ENCODE data around the gene IL9. TPM values are rescaled to one million over a fixed set of nuclear protein-coding genes. Genes with fewer than 3 reads are reported as not detected.

The IL9 gene
- total and polyA plus RNA-seq, 2 of the 4 experiments (the other 2 are of a cell fraction): not detected

DNA sequence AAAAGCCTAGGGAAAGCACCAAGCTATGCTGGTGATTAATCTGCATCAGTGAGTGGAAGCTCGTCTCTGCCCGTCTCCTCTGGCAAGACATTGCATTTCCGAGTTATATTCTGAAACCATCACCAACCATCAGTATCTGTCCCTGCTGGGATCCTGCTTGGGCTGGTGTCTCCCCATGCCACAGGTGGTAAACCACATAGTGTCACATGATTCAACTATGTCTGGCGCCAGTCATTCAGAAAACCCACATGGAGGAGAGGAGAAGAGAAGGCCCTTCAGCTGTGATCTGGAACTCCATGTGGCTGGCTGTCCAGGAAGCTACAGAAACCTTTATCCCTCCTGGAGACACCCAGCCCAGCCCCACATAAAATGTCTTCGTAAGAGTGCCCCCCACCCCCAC lies 4.8 kb downstream of the IL9 start:
- no peak overlapping the region for H2AK5ac ChIP-seq (ENCODE audit: low read depth, low read length)
- no peak overlapping the region for H2BK120ac ChIP-seq (ENCODE audit: low read depth, low read length)
- no peak overlapping the region for H3K14ac ChIP-seq (replicated peaks; ENCODE audit: low read depth, low read length)
- H2AFZ ChIP-seq (replicated peaks; ENCODE audit: low read length, poor library complexity): no peak overlapping the region
- peaks cover 9% of the 10 kb centered on the region; the same call in 1 of the 2 replicates for H3K4me1 ChIP-seq (ENCODE audit: control insufficient read depth, insufficient read depth, low read length)
- H3K9me1 ChIP-seq (ENCODE audit: insufficient read depth, low read length): no peaks in the 10 kb centered on the region
- H3K4me2 ChIP-seq (ENCODE audit: low read depth, low read length): no peak overlapping the region
- H3K23ac ChIP-seq (ENCODE audit: low read depth, low read length): no peak overlapping the region
- TF ChIP-seq RCOR1 (IDR thresholded peaks at IDR 0.05; ENCODE audit: insufficient replicate concordance, low read length) (no peak), SMC3 (IDR thresholded peaks at IDR 0.05; ENCODE audit: low read depth, low read length) (no peak), NFE2L2 (IDR thresholded peaks at IDR 0.05; ENCODE audit: low read depth, low read length) (no peak), CEBPB (IDR thresholded peaks at IDR 0.05; ENCODE audit: low read depth, low read length) (no peak), RAD21 (IDR thresholded peaks at IDR 0.05; ENCODE audit: low read length) (no peak), BHLHE40 (IDR thresholded peaks at IDR 0.05; ENCODE audit: low read depth, low read length) (no peak), FOS (IDR thresholded peaks at IDR 0.05; ENCODE audit: low read depth, low read length) (no peak), MAZ (IDR thresholded peaks at IDR 0.05; ENCODE audit: borderline replicate concordance, low read depth, low read length) (no peak), MAFK (IDR thresholded peaks at IDR 0.05; ENCODE audit: low read depth, low read length) (no peak), MXI1 (IDR thresholded peaks at IDR 0.05; ENCODE audit: borderline replicate concordance, low read depth, low read length) (no peak), RFX5 (IDR thresholded peaks at IDR 0.05; ENCODE audit: low read depth, low read length) (no peak), CHD1 (IDR thresholded peaks at IDR 0.05; ENCODE audit: low read depth, low read length) (no peak), POLR2A (IDR thresholded peaks at IDR 0.05; ENCODE audit: low read depth, low read length) (no peak)
- TF ChIP-seq, protein P1, sequence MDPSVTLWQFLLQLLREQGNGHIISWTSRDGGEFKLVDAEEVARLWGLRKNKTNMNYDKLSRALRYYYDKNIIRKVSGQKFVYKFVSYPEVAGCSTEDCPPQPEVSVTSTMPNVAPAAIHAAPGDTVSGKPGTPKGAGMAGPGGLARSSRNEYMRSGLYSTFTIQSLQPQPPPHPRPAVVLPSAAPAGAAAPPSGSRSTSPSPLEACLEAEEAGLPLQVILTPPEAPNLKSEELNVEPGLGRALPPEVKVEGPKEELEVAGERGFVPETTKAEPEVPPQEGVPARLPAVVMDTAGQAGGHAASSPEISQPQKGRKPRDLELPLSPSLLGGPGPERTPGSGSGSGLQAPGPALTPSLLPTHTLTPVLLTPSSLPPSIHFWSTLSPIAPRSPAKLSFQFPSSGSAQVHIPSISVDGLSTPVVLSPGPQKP (IDR thresholded peaks at IDR 0.05; ENCODE audit: borderline replicate concordance, low read depth, low read length): no peak
- TF ChIP-seq, protein P2, sequence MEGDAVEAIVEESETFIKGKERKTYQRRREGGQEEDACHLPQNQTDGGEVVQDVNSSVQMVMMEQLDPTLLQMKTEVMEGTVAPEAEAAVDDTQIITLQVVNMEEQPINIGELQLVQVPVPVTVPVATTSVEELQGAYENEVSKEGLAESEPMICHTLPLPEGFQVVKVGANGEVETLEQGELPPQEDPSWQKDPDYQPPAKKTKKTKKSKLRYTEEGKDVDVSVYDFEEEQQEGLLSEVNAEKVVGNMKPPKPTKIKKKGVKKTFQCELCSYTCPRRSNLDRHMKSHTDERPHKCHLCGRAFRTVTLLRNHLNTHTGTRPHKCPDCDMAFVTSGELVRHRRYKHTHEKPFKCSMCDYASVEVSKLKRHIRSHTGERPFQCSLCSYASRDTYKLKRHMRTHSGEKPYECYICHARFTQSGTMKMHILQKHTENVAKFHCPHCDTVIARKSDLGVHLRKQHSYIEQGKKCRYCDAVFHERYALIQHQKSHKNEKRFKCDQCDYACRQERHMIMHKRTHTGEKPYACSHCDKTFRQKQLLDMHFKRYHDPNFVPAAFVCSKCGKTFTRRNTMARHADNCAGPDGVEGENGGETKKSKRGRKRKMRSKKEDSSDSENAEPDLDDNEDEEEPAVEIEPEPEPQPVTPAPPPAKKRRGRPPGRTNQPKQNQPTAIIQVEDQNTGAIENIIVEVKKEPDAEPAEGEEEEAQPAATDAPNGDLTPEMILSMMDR (conservative IDR thresholded peaks at IDR 0.05; ENCODE audit: low read depth, low read length): no peak
- TF ChIP-seq, protein P3, sequence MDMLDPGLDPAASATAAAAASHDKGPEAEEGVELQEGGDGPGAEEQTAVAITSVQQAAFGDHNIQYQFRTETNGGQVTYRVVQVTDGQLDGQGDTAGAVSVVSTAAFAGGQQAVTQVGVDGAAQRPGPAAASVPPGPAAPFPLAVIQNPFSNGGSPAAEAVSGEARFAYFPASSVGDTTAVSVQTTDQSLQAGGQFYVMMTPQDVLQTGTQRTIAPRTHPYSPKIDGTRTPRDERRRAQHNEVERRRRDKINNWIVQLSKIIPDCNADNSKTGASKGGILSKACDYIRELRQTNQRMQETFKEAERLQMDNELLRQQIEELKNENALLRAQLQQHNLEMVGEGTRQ (IDR thresholded peaks at IDR 0.05; ENCODE audit: low read depth, low read length): no peak
- H3K4ac ChIP-seq (ENCODE audit: low read depth, low read length): no peak overlapping the region
- no peak overlapping the region for H3K56ac ChIP-seq (ENCODE audit: extremely low read depth, insufficient read depth, low read length)
- no peaks in the 10 kb centered on the region for H4K20me1 ChIP-seq (ENCODE audit: insufficient read depth, low read length)
- 100% methylated on average over 1 of the region's 5 CpGs; no CpG with 5 or more reads in 1 of the 2 experiments for WGBS, 2 experiments (ENCODE audit: extremely low coverage in 2 of 2, insufficient read length in 1 of 2)
- H3K4me3 ChIP-seq (ENCODE audit: insufficient read depth, low read depth, low read length): no peak overlapping the region
- H4K91ac ChIP-seq (ENCODE audit: insufficient read depth, low read depth, low read length): no peak overlapping the region
- dilution Hi-C loops (cut with HindIII; ENCODE audit: low sequenced_read_pairs, unreplicated experiment): no loop called here
- ATAC-seq (ENCODE audit: low read depth) (no peak), DNase-seq (no peak)
- no peak overlapping the region for H2BK15ac ChIP-seq (ENCODE audit: low read depth, low read length)
- H3K79me1 ChIP-seq (ENCODE audit: low read depth in 1 of 2, low read length in 2 of 2): no peaks in the 10 kb centered on the region
- ChIA-PET CTCF (interaction anchor here (0.8 to 1.9 kb wide), 3 partner anchors 14 to 283 kb away, joined by 3 to 8 read pairs (median 3); no protein-coding TSS in a partner anchor), POLR2A (ENCODE audit: unreplicated experiment) (no interaction called here)
- in situ Hi-C loops (cut with MboI; ENCODE audit: low sequenced_read_pairs): no loop called here
- no peaks in the 10 kb centered on the region for H3K36me3 ChIP-seq (ENCODE audit: control insufficient read depth, insufficient read depth, low read length)
- H3K18ac ChIP-seq (ENCODE audit: low read depth, low read length): no peak overlapping the region
- peaks cover 16% of the 10 kb centered on the region for H3K27me3 ChIP-seq (ENCODE audit: control insufficient read depth, insufficient read depth, low read length)
- no peak overlapping the region for H4K8ac ChIP-seq (ENCODE audit: low read depth in 2 of 2, low read length in 2 of 2)
- H3K9ac ChIP-seq (ENCODE audit: low read depth, low read length): no peak overlapping the region
- no peak overlapping the region for H4K5ac ChIP-seq (ENCODE audit: low read depth, low read length)
- no TSS peak for BruUV-seq (replicated peaks)
- no peak overlapping the region for H2BK20ac ChIP-seq (ENCODE audit: low read depth, low read length)
- H3K9me3 ChIP-seq (ENCODE audit: control insufficient read depth, insufficient read depth, low read length): no peaks in the 10 kb centered on the region
- H3K27ac ChIP-seq (ENCODE audit: insufficient read depth, low read length): no peak overlapping the region
- H2AK9ac ChIP-seq (replicated peaks; ENCODE audit: low read depth, low read length, poor library complexity): no peak overlapping the region
- intact Hi-C loops (cut with micrococcal nuclease): loop anchor here (1.0 kb wide), 1 partner anchor 167 kb away; no protein-coding TSS in a partner anchor
- H2BK5ac ChIP-seq (ENCODE audit: low read depth, low read length, poor library complexity, severe bottlenecking): no peak overlapping the region

All from IMR-90 (cell line).